Measurements from ENCODE around the gene RBM7.

Gene RBM7

DNA sequence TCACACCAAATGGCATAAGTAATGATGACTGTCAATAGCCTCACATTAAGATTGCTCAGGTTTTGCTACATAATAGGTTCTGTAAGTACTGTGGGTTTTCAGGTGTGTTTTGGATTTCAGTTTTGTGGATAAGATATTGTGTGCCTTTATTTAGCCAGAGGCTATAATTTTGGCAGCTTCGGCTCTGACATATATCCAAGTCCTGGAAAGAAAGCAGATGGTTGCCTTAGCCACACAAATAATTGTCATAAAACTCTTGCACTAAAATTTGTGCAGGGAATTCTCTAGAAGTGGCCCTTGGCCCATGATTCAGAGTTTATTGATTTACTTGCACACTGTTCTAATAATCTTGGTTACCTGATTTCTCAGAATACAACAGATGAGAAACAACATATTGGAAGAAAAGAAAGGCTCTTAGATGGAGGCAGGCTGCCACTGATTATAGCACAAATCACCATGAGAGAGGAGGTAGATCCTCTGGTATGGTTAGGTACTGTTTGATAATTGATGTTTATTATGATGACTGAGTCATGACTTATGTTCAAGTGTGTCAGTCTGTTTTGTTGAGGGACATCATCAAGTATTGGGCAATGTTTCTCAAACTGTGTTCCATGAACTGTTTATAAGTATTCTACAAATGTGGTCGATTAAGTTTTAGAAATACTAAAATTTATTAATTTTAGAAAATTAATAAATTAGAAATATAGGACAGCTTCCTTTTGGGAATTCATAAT is 48.5 kb downstream of the RBM7 start:
- DNase-seq (ENCODE audit: low spot score), result no peak

- no peak for DNase-seq (ENCODE audit: low spot score)
Measured at GRCh38 chr11:114449845-114450244, 49.4 kb downstream of the RBM7 start.

DNA sequence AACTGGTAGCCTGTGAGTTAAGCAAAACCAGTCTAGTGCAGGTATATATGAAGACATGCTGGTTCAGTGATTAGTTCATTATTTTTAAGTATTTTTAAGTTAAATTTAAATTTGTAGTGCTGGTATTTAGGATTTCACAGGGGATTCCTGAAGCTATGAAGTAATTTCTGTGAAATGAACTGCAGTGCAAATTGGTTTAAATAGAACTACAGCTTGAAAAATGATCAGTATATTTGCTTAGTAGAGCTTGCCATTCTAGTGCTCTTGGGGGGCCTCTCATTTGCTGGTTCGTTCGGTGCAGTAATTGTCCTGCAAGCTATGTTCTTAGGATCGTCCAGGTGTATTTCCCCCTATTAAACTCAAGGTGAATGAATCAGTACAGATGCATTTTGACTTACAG is 51.9 kb downstream of the RBM7 start:
- no peak for DNase-seq (ENCODE audit: low spot score)
